ENCODE data around the gene TMEM50B.

DNA sequence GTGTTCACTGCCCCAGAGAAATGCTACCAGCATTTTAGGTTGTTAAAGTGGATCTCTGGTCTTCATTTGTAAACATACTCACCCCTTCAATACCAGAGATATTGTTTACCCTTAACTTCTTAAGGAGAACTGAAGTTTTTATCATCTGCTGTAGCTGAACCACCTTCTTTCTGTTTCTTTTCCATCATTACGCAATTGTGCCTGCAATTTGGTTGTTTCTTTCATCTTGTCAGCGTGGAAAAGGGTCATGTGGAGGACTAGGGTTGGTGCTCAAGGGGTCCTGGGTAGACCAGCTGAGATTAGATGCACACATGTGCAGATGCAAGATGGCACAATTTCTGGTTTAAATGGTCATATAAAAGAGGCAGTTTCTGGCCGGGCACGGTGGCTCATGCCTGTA is 39.1 kb upstream of the TMEM50B start:
- TF ChIP-seq, protein P1, sequence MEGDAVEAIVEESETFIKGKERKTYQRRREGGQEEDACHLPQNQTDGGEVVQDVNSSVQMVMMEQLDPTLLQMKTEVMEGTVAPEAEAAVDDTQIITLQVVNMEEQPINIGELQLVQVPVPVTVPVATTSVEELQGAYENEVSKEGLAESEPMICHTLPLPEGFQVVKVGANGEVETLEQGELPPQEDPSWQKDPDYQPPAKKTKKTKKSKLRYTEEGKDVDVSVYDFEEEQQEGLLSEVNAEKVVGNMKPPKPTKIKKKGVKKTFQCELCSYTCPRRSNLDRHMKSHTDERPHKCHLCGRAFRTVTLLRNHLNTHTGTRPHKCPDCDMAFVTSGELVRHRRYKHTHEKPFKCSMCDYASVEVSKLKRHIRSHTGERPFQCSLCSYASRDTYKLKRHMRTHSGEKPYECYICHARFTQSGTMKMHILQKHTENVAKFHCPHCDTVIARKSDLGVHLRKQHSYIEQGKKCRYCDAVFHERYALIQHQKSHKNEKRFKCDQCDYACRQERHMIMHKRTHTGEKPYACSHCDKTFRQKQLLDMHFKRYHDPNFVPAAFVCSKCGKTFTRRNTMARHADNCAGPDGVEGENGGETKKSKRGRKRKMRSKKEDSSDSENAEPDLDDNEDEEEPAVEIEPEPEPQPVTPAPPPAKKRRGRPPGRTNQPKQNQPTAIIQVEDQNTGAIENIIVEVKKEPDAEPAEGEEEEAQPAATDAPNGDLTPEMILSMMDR (IDR thresholded peaks at IDR 0.05), result no peak
- no peak for TF ChIP-seq POLR2A (IDR thresholded peaks at IDR 0.05)
